GM21381 (cell line): Measurements from ENCODE around the gene TFRC.
"Not testable (repeated sequence)": the region's sequence is repeated elsewhere in the genome, so short reads cannot be mapped to it uniquely, and the experiment has no call there.

Experiments
- ATAC-seq: cut with Tn5 transposase; IDR thresholded peaks from one replicate; pipeline ENCODE4 v1.9.1; 2021; ENCODE audit warnings: mild to moderate bottlenecking, moderate library complexity; ENCODE audit not compliant: unreplicated experiment

Gene TFRC

GRCh38 chr3:196007744-196008335, 74.0 kb downstream of the TFRC start:
- ATAC-seq = no peak

GRCh38 chr3:196005338-196005737, 76.6 kb downstream of the TFRC start:
- not testable (repeated sequence) for ATAC-seq

GRCh38 chr3:196004359-196005052, 77.4 kb downstream of the TFRC start:
- ATAC-seq = not testable (repeated sequence)

GRCh38 chr3:196003611-196004010, 78.3 kb downstream of the TFRC start:
- ATAC-seq = no peak

GRCh38 chr3:196002721-196003120, 79.2 kb downstream of the TFRC start:
- not testable (repeated sequence) for ATAC-seq

GRCh38 chr3:196001240-196001639, 80.7 kb downstream of the TFRC start:
- ATAC-seq = not testable (repeated sequence)

GRCh38 chr3:196000360-196000950, 81.4 kb downstream of the TFRC start:
- not testable (repeated sequence) for ATAC-seq

- no peak for ATAC-seq
These were observed 82.0 kb downstream of the TFRC start for GRCh38 chr3:195999896-196000295.
